MM.1S (cell line): ENCODE measurements around the gene ZBTB38.

Experiments
- CTCF ChIP-seq: fragments of 300-600 bp; sonication (generic); IDR thresholded peaks from 2 replicates; pipeline ENCODE4 v1.5.1; 2016; ENCODE audit warnings: antibody characterized with exemption, low read length, mixed read lengths
- EZH2 ChIP-seq: fragments of 300-600 bp; sonication (generic); optimal IDR thresholded peaks from 2 replicates; pipeline ENCODE3; 2017; ENCODE audit warnings: low read depth, mild to moderate bottlenecking, antibody characterized with exemption, low read length, mixed read lengths
- EZH2phosphoT487 ChIP-seq: fragments of 300-600 bp; sonication (generic); IDR thresholded peaks from 2 replicates; pipeline ENCODE4 v1.6.1; 2018; ENCODE audit warnings: antibody characterized with exemption, low read length

GRCh38 chr3:141326123-141326522, 42.2 kb upstream of the ZBTB38 start:
- TF ChIP-seq EZH2phosphoT487 (no peak), CTCF (no peak), EZH2 (no peak)
